H1 (cell line): Measurements from ENCODE around the gene AGBL1. TPM values are rescaled to one million over a fixed set of nuclear protein-coding genes. Genes with fewer than 3 reads are reported as not detected.

Experiments used
- CTCF ChIA-PET: fragments of 300-600 bp; sonication (Branson Sonifier 250); formaldehyde crosslinking; loops from one replicate; lab custom pipeline; 2021; ENCODE audit not compliant: partially characterized antibody; lab: Charles Lee
- POLR2A ChIA-PET: fragments of 300-600 bp; sonication (Branson Sonifier 250); formaldehyde crosslinking; loops from one replicate; lab custom pipeline; 2021; ENCODE audit warnings: inconsistent platforms; ENCODE audit not compliant: partially characterized antibody; lab: Charles Lee
- DNase-seq, 2 experiments: peaks; one replicate each; pipeline versions ENCODE4 v3.0.0 to v3.0.0-alpha.2; 2010 to 2022; ENCODE audit warnings: low spot score in 2 of 2, low read depth in 1 of 2, mixed read lengths in 1 of 2
- FAIRE-seq: peaks from 2 replicates; lab custom pipeline; 2011; peaks lifted over from hg19 to GRCh38; lab: Jason Lieb, UNC
- H2AFZ ChIP-seq: 2 replicates; pipeline ENCODE4 v1.8.1; 2012; ENCODE audit warnings: low read length, inconsistent platforms
- H2AK5ac ChIP-seq: 2 replicates; pipeline ENCODE4 v1.6.1; 2013; ENCODE audit warnings: low read depth, low read length
- H2BK120ac ChIP-seq: replicated peaks from 2 replicates; pipeline ENCODE3; 2013; ENCODE audit warnings: low read depth, low read length, inconsistent platforms
- H2BK12ac ChIP-seq: 2 replicates; pipeline ENCODE4 v1.6.1; 2013; ENCODE audit warnings: low read depth, low read length
- H2BK15ac ChIP-seq: 2 replicates; pipeline ENCODE4 v1.6.1; 2013; ENCODE audit warnings: low read length
- H2BK20ac ChIP-seq: 2 replicates; pipeline ENCODE4 v1.6.1; 2013; ENCODE audit warnings: low read length
- H2BK5ac ChIP-seq: 2 replicates; pipeline ENCODE4 v1.6.1; 2013; ENCODE audit warnings: low read depth, low read length
- H3K14ac ChIP-seq: 2 replicates; pipeline ENCODE4 v1.6.1; 2013; ENCODE audit warnings: inconsistent platforms; ENCODE audit not compliant: insufficient read length
- H3K18ac ChIP-seq: 2 replicates; pipeline ENCODE4 v1.6.1; 2013; ENCODE audit warnings: low read length; ENCODE audit errors: extremely low read depth
- H3K23ac ChIP-seq: 2 replicates; pipeline ENCODE4 v1.6.1; 2013; ENCODE audit warnings: inconsistent platforms; ENCODE audit not compliant: insufficient read length
- H3K23me2 ChIP-seq: 2 replicates; pipeline ENCODE4 v1.6.1; 2013; ENCODE audit warnings: low read depth, low read length
- H3K27ac ChIP-seq: 2 replicates; pipeline ENCODE4 v1.6.1; 2011; ENCODE audit warnings: low read depth, low read length, inconsistent platforms
- H3K27me3 ChIP-seq, 4 experiments: replicated peaks in 1 of 4; 1 replicate in 1 of 4; 2 replicates in 3 of 4; pipeline versions ENCODE4 v1.6.1 to v1.8.1; 2011 to 2013; ENCODE audit warnings: low read length in 3 of 4, mild to moderate bottlenecking in 3 of 4, inconsistent platforms in 2 of 4, mixed read lengths in 2 of 4, moderate library complexity in 1 of 4; ENCODE audit not compliant: control insufficient read depth in 3 of 4, insufficient read depth in 3 of 4; ENCODE audit errors: extremely low read depth in 1 of 4
- H3K36me3 ChIP-seq, 4 experiments: 2 replicates each; pipeline versions ENCODE4 v1.6.1 to v1.8.1; 2011 to 2013; ENCODE audit warnings: mild to moderate bottlenecking in 4 of 4, low read length in 3 of 4, moderate library complexity in 2 of 4, control low read depth in 1 of 4, inconsistent platforms in 1 of 4; ENCODE audit not compliant: insufficient read depth in 4 of 4, control insufficient read depth in 2 of 4
- H3K4ac ChIP-seq: replicated peaks from 2 replicates; pipeline ENCODE3; 2013; ENCODE audit warnings: low read length, low read depth, mixed read lengths, inconsistent platforms; ENCODE audit not compliant: insufficient read length
- H3K4me1 ChIP-seq, 4 experiments: replicated peaks in 1 of 4; 1 replicate in 1 of 4; 2 replicates in 3 of 4; pipeline versions ENCODE4 v1.6.1 to v1.8.1; 2011 to 2013; ENCODE audit warnings: low read length in 3 of 4, inconsistent platforms in 2 of 4, mixed read lengths in 1 of 4; ENCODE audit not compliant: insufficient read depth in 4 of 4, control insufficient read depth in 3 of 4
- H3K4me2 ChIP-seq, 2 experiments: 2 replicates each; pipeline versions ENCODE4 v1.6.1 to v1.8.1; 2011 to 2013; ENCODE audit warnings: low read depth in 2 of 2, low read length in 2 of 2, control low read depth in 1 of 2, inconsistent platforms in 1 of 2, mild to moderate bottlenecking in 1 of 2; ENCODE audit not compliant: insufficient read depth in 1 of 2
- H3K4me3 ChIP-seq, 4 experiments: fragments of 200-600, 300-600 bp in 1 of 4; sonication (generic), shearing (Covaris generic), sonication (Bioruptor Twin) in 1 of 4; 2 replicates each; pipeline versions ENCODE4 v1.5.1 to v1.8.1; 2011 to 2016; ENCODE audit warnings: low read length in 4 of 4, low read depth in 3 of 4, control low read depth in 2 of 4, inconsistent platforms in 2 of 4, mild to moderate bottlenecking in 2 of 4, mixed read lengths in 1 of 4, moderate library complexity in 1 of 4; ENCODE audit not compliant: insufficient read depth in 2 of 4; ENCODE audit errors: extremely low read depth in 1 of 4
- H3K56ac ChIP-seq: replicated peaks from 2 replicates; pipeline ENCODE3; 2013; ENCODE audit warnings: low read depth, mild to moderate bottlenecking, mixed read lengths, low read length, inconsistent platforms; ENCODE audit not compliant: insufficient read length
- H3K79me1 ChIP-seq: 2 replicates; pipeline ENCODE4 v1.6.1; 2013; ENCODE audit warnings: low read depth, low read length, control low read depth
- H3K79me2 ChIP-seq, 2 experiments: 2 replicates each; pipeline versions ENCODE4 v1.6.1 to v1.8.1; 2012 to 2013; ENCODE audit warnings: low read length in 2 of 2, mild to moderate bottlenecking in 2 of 2, inconsistent platforms in 1 of 2; ENCODE audit not compliant: insufficient read depth in 2 of 2, control insufficient read depth in 1 of 2
- H3K9ac ChIP-seq, 4 experiments: replicated peaks in 1 of 4; 1 replicate in 1 of 4; 2 replicates in 3 of 4; pipeline versions ENCODE4 v1.6.1 to v1.8.1; 2011 to 2013; ENCODE audit warnings: low read depth in 3 of 4, low read length in 3 of 4, control low read depth in 2 of 4, mild to moderate bottlenecking in 2 of 4, moderate library complexity in 2 of 4, inconsistent platforms in 1 of 4; ENCODE audit errors: extremely low read depth in 1 of 4
- H3K9me3 ChIP-seq, 2 experiments: 2 replicates each; pipeline versions ENCODE4 v1.6.1 to v1.8.1; 2012 to 2013; ENCODE audit warnings: mild to moderate bottlenecking in 2 of 2, moderate library complexity in 2 of 2, control low read depth in 1 of 2, inconsistent platforms in 1 of 2, low read depth in 1 of 2, low read length in 1 of 2, mixed read lengths in 1 of 2; ENCODE audit not compliant: insufficient read depth in 2 of 2
- H4K20me1 ChIP-seq, 2 experiments: replicated peaks in 1 of 2; 2 replicates each; pipeline versions ENCODE3 to v1.8.1; 2011 to 2013; ENCODE audit warnings: inconsistent platforms in 2 of 2, low read length in 2 of 2, mild to moderate bottlenecking in 1 of 2; ENCODE audit not compliant: insufficient read depth in 2 of 2, control insufficient read depth in 1 of 2
- H4K5ac ChIP-seq: 2 replicates; pipeline ENCODE4 v1.6.1; 2013; ENCODE audit warnings: low read length, low read depth, mixed read lengths, inconsistent platforms; ENCODE audit not compliant: insufficient read length
- H4K8ac ChIP-seq: 2 replicates; pipeline ENCODE4 v1.8.0; 2013; ENCODE audit warnings: mild to moderate bottlenecking, moderate library complexity, low read length, inconsistent platforms; ENCODE audit not compliant: insufficient read depth; ENCODE audit errors: extremely low read depth
- H4K91ac ChIP-seq: replicated peaks from 2 replicates; pipeline ENCODE3; 2013; ENCODE audit warnings: low read length, mixed read lengths, inconsistent platforms; ENCODE audit not compliant: insufficient read length
- ASH2L ChIP-seq: fragments of 200-600, 300-600 bp; sonication (generic); IDR thresholded peaks from one replicate; pipeline ENCODE4 v1.7.1; 2017; ENCODE audit warnings: low read length
- BRCA1 ChIP-seq: IDR thresholded peaks from 2 replicates; pipeline ENCODE4 v1.6.1; 2012; ENCODE audit warnings: low read depth, low read length, improper control_type of control experiment
- CHD1 ChIP-seq: IDR thresholded peaks from 2 replicates; pipeline ENCODE4 v1.6.1; 2012; ENCODE audit warnings: low read depth, low read length, improper control_type of control experiment
- EZH2 ChIP-seq: fragments of 200-600 bp; sonication (generic); IDR thresholded peaks from 2 replicates; pipeline ENCODE4 v1.7.1; 2012; ENCODE audit warnings: low read depth, mild to moderate bottlenecking, moderate library complexity, low read length, inconsistent platforms; ENCODE audit not compliant: severe bottlenecking
- JUN ChIP-seq: IDR thresholded peaks from 2 replicates; pipeline ENCODE4 v1.6.1; 2011; ENCODE audit warnings: low read depth, mild to moderate bottlenecking, improper control_type of control experiment, low read length
- NRF1 ChIP-seq: IDR thresholded peaks from 2 replicates; pipeline ENCODE4 v1.6.1; 2011; ENCODE audit warnings: mild to moderate bottlenecking, low read depth, low read length, improper control_type of control experiment
- POU5F1 ChIP-seq: IDR thresholded peaks from 2 replicates; pipeline ENCODE4 v1.6.1; 2011; ENCODE audit warnings: low read depth, mild to moderate bottlenecking, low read length, moderate library complexity
- RXRA ChIP-seq: IDR thresholded peaks from 2 replicates; pipeline ENCODE4 v1.6.1; 2011; ENCODE audit warnings: low read depth, mild to moderate bottlenecking, low read length, moderate library complexity; ENCODE audit not compliant: insufficient read depth
- SP1 ChIP-seq: IDR thresholded peaks from 2 replicates; pipeline ENCODE4 v1.6.1; 2011; ENCODE audit warnings: low read depth, low read length
- SP4 ChIP-seq: IDR thresholded peaks from 2 replicates; pipeline ENCODE4 v1.6.1; 2012; ENCODE audit warnings: low read length, inconsistent platforms
- TEAD4 ChIP-seq: IDR thresholded peaks from 2 replicates; pipeline ENCODE4 v1.6.1; 2012; ENCODE audit warnings: low read depth, low read length, inconsistent platforms, mixed read lengths
- WGBS, 2 experiments: shearing (Covaris generic) in 1 of 2; methylation state at CpG; one replicate each; pipeline versions ENCODE4 v1.1.6 to v1.1.7; 2013 to 2015; ENCODE audit warnings: low lambda C conversion rate in 2 of 2, mixed read lengths in 2 of 2, inconsistent platforms in 1 of 2, low coverage in 1 of 2, missing lambda C conversion rate in 1 of 2; ENCODE audit not compliant: insufficient replicate concordance in 2 of 2, insufficient coverage in 1 of 2, insufficient read length in 1 of 2; ENCODE audit errors: extremely low coverage in 1 of 2, missing lambda C conversion rate in 1 of 2; 5-methylcytosine and 5-hydroxymethylcytosine counted together
- polyA plus RNA-seq, 7 experiments: library from polyadenylated mRNA; depleted of rRNA in 3 of 7; stranded (reverse) in 5 of 7; unstranded in 2 of 7; fragments of >200 nt in 5 of 7; fragments of 200-250 nt in 2 of 7; gene quantifications; 1 replicate in 5 of 7; 2 replicates in 1 of 7; 4 replicates in 1 of 7; pipeline versions ENCODE4 v1.2.1 to v1.2.3, GENCODE V29; 2011 to 2013; ENCODE audit warnings: missing spikeins in 2 of 7, mixed read lengths in 2 of 7
- total RNA-seq: library from RNA; stranded (reverse); fragmentation: NEBNext Ultra II Directional; extraction: Animal tissue kit (Norgen Biotek cat#: 25700); gene quantifications from 2 replicates; pipeline ENCODE4 v1.2.1, GENCODE V29; 2021
- TF ChIP-seq, protein P1 (sequence below), 3 experiments: IDR thresholded peaks; 1 replicate in 2 of 3; 2 replicates in 1 of 3; pipeline versions ENCODE4 v1.5.1 to v1.6.1; 2011; ENCODE audit warnings: low read length in 3 of 3, mild to moderate bottlenecking in 3 of 3, inconsistent platforms in 2 of 3, low read depth in 1 of 3, moderate library complexity in 1 of 3; ENCODE audit not compliant: insufficient read depth in 1 of 3; ENCODE audit errors: control extremely low read depth in 1 of 3

AGBL1 gene
- total and polyA plus RNA-seq, 2 of the 8 experiments (the other 6 are each of a cell fraction or from before 2014, with no cell fraction given) = not detected

DNA sequence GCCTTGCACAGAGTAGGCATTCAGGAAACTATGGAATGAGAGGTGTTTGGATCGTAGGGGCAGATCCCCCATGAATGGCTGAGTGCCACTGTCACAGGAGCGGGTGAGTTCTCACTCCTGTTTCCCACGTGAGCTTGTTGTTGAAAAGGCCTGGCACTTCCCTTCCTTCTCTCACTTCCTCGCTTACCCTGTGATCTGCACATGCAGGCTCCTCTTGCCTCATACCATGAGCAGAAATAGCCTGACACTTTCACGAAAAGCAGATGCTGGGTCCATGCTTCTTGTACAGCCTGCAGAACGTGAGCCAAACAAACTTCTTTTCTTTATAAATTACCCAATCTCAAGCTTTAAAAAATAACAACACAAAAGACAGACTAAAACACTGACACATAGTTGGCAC, 55.4 kb downstream of the AGBL1 start:
- Histone ChIP-seq H3K4me2 (no peak overlapping the region), H3K79me1 (no peaks in the 10 kb centered on the region), H3K56ac (no peak overlapping the region), H3K9me3 (no peaks in the 10 kb centered on the region; a peak in 1 of 4 replicates), H2AFZ (no peak overlapping the region; the same call in 1 of the 2 replicates), H4K5ac (no peak overlapping the region), H3K36me3 (no peaks in the 10 kb centered on the region), H3K79me2 (no peaks in the 10 kb centered on the region), H3K4ac (no peak overlapping the region), H3K9ac (no peak overlapping the region), H3K23ac (no peak overlapping the region), H4K91ac (no peak overlapping the region), H3K4me3 (no peak overlapping the region), H2BK120ac (no peak overlapping the region), H4K8ac (no peak overlapping the region), H2BK15ac (no peak overlapping the region), H3K27ac (no peak overlapping the region), H2BK5ac (no peak overlapping the region), H2BK20ac (no peak overlapping the region), H4K20me1 (no peaks in the 10 kb centered on the region), H3K18ac (no peak overlapping the region), H3K14ac (no peak overlapping the region), H3K23me2 (no peaks in the 10 kb centered on the region), H2AK5ac (no peak overlapping the region), H3K4me1 (no peaks in the 10 kb centered on the region), H3K27me3 (no peaks in the 10 kb centered on the region), H2BK12ac (no peak overlapping the region)
- DNase-seq (no peak), FAIRE-seq (no peak)
- POLR2A ChIA-PET = no interaction called here
- TF ChIP-seq, protein P1, sequence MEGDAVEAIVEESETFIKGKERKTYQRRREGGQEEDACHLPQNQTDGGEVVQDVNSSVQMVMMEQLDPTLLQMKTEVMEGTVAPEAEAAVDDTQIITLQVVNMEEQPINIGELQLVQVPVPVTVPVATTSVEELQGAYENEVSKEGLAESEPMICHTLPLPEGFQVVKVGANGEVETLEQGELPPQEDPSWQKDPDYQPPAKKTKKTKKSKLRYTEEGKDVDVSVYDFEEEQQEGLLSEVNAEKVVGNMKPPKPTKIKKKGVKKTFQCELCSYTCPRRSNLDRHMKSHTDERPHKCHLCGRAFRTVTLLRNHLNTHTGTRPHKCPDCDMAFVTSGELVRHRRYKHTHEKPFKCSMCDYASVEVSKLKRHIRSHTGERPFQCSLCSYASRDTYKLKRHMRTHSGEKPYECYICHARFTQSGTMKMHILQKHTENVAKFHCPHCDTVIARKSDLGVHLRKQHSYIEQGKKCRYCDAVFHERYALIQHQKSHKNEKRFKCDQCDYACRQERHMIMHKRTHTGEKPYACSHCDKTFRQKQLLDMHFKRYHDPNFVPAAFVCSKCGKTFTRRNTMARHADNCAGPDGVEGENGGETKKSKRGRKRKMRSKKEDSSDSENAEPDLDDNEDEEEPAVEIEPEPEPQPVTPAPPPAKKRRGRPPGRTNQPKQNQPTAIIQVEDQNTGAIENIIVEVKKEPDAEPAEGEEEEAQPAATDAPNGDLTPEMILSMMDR (IDR thresholded peaks at IDR 0.05; ENCODE audit: control extremely low read depth in 1 of 3, insufficient read depth in 1 of 3, low read depth in 1 of 3, low read length in 3 of 3) = no peak
- no peak for TF ChIP-seq SP1
- TF ChIP-seq TEAD4 = no peak
- TF ChIP-seq RXRA = no peak
- no peak for TF ChIP-seq JUN
- TF ChIP-seq POU5F1 = no peak
- no peak for TF ChIP-seq ASH2L
- no peak for TF ChIP-seq EZH2
- no peak for TF ChIP-seq NRF1
- TF ChIP-seq BRCA1 = no peak
- TF ChIP-seq SP4 = no peak
- no peak for TF ChIP-seq CHD1
- CTCF ChIA-PET = interaction anchor here (0.6 to 1.7 kb wide), 7 partner anchors 9 to 276 kb away, joined by 3 to 5 read pairs (median 3); no protein-coding TSS in a partner anchor
- WGBS, 2 experiments = 90% methylated on average over 6 of the region's 6 CpGs; no CpG with 5 or more reads in 1 of the 2 experiments
